ENCODE measurements around the gene TMCO1. TPM values are rescaled to one million over a fixed set of nuclear protein-coding genes. Genes with fewer than 3 reads are reported as not detected.
A peak's percentile ranks its signal among the peaks of the same experiment; 100 is the strongest.
"Not testable (repeated sequence)": the region's sequence is repeated elsewhere in the genome, so short reads cannot be mapped to it uniquely, and the experiment has no call there.

Gene TMCO1
- total RNA-seq, 1 donor from 2014 or later, result 71.0 TPM

- ATAC-seq, result no peak
- DNase-seq (ENCODE audit: low spot score), result no peak
Observed at GRCh38 chr1:165688046-165688445, 80.6 kb downstream of the TMCO1 start.

GRCh38 chr1:165686971-165687433, 81.7 kb downstream of the TMCO1 start:
- DNase-seq (ENCODE audit: low spot score) (no peak), ATAC-seq (no peak)

GRCh38 chr1:165686121-165686970, 82.3 kb downstream of the TMCO1 start:
- peak; percentile 34 for ATAC-seq
- DNase-seq (ENCODE audit: low spot score), result no peak

GRCh38 chr1:165683848-165684485, 84.7 kb downstream of the TMCO1 start:
- ATAC-seq, result no peak
- DNase-seq (ENCODE audit: low spot score), result no peak

DNA sequence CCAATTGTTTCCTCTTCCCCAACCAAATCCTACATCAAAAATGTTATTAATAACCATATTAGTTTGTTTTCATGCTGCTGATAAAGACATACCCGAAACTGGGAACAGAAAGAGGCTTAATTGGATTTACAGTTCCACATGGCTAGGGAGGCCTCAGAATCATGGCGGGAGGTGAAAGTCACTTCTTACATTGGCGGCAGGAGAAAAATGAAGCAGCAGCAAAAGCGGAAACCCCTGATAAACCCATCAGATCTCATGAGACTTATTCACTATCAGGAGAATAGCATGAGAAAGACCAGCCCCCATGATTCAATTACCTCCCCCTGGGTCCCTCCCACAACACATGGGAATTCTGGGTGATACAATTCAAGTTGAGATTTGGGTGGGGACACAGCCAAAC, 87.9 kb downstream of the TMCO1 start:
- not testable (repeated sequence) for DNase-seq (ENCODE audit: low spot score); ATAC-seq

DNA sequence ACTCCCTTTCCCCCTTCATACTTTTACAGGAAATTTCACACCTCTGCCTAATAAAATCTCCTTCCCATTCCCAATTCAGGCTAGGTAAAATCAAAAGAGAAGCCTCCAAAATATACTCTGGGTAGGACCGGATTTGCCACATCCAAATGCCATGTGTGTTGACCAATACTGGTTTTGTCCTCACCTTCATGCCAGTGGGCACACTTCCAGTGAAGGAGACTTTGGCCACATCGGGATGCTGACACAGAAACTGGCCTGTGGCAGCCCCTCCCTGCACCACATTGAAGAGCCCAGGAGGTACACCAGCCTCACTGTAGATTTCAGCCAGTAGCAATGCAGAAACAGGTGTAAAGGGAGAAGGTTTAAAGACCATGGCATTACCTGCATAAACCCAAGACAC, 88.4 kb downstream of the TMCO1 start:
- ATAC-seq (peak; percentile 98), DNase-seq (ENCODE audit: low spot score) (peak; percentile 94)

GRCh38 chr1:165679282-165680036, 89.2 kb downstream of the TMCO1 start:
- ATAC-seq, result no peak

DNA sequence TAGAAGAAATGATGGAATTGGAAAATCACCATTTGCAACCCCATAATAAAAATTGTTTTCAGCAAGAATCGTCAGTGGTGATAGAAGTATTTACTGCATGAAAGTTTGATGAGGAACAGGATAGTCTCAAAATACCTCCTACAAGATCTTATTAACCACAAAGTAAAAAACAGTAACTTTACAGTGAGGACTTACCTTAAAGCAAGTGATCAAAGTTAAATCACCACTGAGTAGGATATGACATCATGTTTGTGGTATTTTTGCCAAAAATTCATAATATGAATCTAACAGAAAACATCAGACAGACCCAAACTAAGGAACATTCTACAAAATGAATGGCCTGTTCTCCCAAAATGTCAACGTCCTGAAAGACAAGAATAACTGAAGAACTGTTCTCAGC, 90.2 kb downstream of the TMCO1 start:
- DNase-seq (ENCODE audit: low spot score) (no peak), ATAC-seq (no peak)

More at GRCh38 chr1:165679282-165680036, 89.2 kb downstream of the TMCO1 start:
- no peak for DNase-seq (ENCODE audit: low spot score)

Other genes with a start within 250 kb of the TMCO1 start
- not detected for gene LRRC52, start 224.9 kb downstream of the TMCO1 start, total RNA-seq
- gene MGST3, start 137.6 kb downstream of the TMCO1 start, total RNA-seq, result 79.8 TPM
- 104 TPM for gene ALDH9A1, start 70.3 kb downstream of the TMCO1 start, total RNA-seq
- gene UCK2, start 58.7 kb upstream of the TMCO1 start, total RNA-seq, result 8.1 TPM